ENCODE data around the gene ZYX. TPM values are rescaled to one million over a fixed set of nuclear protein-coding genes. Genes with fewer than 3 reads are reported as not detected.

ZYX gene
- total RNA-seq, result 100 to 1,000 TPM in 2 of 10 donors, 10 to 100 TPM in 8; 48.5 to 148 (median 74.6) TPM
- 100 to 1,000 TPM in 1 of 2 donors, 10 to 100 TPM in 1; 58.9 to 152 TPM for polyA plus RNA-seq
- long read RNA-seq, donor 1, partial matches to known transcripts, result 22 of 38 reads
- long read RNA-seq, donor 1, other reads (novel, unspliced or antisense), result 15 of 38 reads
- long read RNA-seq, donor 2, transcript ZYX-201 (10 exons, 2,493 nt), result major isoform, 5 of 70 reads
- long read RNA-seq, donor 2, partial matches to known transcripts, result 56 of 70 reads
- long read RNA-seq, donor 2, other reads (novel, unspliced or antisense), result 9 of 70 reads
- long read RNA-seq, donor 3, transcript ZYX-201 (10 exons, 2,493 nt), result major isoform, 24 of 243 reads
- long read RNA-seq, donor 3, partial matches to known transcripts, result 195 of 243 reads
- long read RNA-seq, donor 3, other reads (novel, unspliced or antisense), result 24 of 243 reads

DNA sequence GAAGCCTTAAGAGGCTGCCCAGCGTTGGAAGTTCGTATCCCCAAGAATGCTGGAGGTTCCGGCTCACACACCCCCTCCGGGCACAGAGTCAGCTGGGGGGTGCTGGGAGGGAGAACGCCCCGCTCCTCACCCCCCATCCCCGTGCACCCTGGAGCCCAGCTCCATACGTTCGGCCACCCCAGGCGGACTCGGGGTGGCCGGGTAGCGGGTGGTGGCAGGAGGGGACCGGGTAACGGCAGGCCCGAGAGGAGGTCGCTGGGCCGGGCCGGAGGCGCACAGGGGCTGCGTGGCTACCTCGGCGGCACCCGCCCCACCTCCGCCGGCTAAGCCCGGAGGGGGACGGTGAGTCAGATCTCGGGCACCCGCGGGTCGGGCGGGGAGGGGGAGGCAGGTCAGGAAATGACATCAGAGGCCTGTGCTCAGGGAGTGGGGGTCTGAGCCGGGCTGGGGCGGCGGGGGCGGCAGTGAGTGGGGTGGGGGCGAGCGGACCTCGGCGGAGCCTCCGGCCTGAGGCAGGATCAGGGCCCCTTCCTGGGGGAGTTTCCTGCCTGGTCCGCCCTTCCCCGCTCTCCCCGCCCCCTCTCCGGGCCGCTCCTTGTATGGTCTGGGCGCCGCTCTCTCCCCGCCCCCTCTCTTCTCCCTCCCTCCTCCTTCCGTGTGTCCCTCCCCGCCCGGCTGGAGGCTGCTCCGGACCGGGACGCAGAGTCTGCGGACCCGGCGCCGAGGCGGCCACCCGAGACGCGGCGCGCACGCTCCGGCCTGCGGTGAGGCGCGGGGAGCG is at the start of gene ZYX:
Gene ZYX (plus strand): TSS at position 700 of the 781 bp plus-strand sequence. CDS start 227 bp downstream, outside the sequence.
- no peaks in the 10 kb centered on the region for H3K27me3 ChIP-seq
- ATAC-seq (peak; percentile 90 to 97 (median 94)), DNase-seq (peak; percentile 97)
- no peaks in the 10 kb centered on the region for H3K9me3 ChIP-seq
- WGBS, 2 donors, result 0% methylated on average over 60 to 66 of the region's 72 CpGs
- peak within 1 kb of the TSS; percentile 97 to 100 (median 100) for H3K27ac ChIP-seq
- peaks cover 0 to 37% (median 0%) of the 10 kb centered on the region in 9 donors for H3K36me3 ChIP-seq
- peaks cover 8 to 82% (median 51%) of the 10 kb centered on the region in 9 donors for H3K4me1 ChIP-seq
- intact Hi-C loops (cut with DNase I), result loop anchor here in 6 of 10 donors (1.0 to 10.0 kb wide), 6 partner anchors 35 to 119 kb away; partner anchors contain the start of gene GSTK1 (in 2 of the 6)
- H3K4me3 ChIP-seq, result peak within 1 kb of the TSS; percentile 79 to 100 (median 96)
- TF ChIP-seq CTCF (IDR thresholded peaks at IDR 0.05), result no peak

DNA sequence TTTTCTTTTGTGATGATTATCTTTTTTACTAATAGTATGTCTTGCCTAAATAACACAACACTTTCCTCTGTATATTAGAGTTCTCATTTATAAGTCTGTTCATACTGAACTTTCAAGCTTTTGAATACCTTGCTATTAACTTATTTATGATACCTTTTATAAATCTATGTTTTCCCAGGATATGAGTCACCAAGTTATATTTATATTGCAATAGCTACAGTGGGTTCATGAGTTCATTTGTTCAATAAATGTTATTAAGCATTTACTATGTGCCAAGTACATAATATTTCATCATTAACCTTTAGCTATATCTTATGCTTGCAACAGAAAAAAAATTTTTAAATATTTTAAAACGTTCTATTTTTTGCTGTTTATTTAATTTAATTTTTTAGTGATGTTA is 46.9 kb upstream of the ZYX start:
- Histone ChIP-seq H3K4me3 (no peak overlapping the region), H3K27me3 (peaks cover 0 to 16% (median 8%) of the 10 kb centered on the region in 7 donors), H3K36me3 (no peaks in the 10 kb centered on the region), H3K27ac (no peak overlapping the region), H3K9me3 (no peaks in the 10 kb centered on the region), H3K4me1 (peaks cover 0 to 10% (median 0%) of the 10 kb centered on the region in 9 donors)
- ATAC-seq (no peak), DNase-seq (no peak)
- WGBS, 2 donors, result 39 to 49% methylated on average over 1 of the region's 1 CpG
- intact Hi-C loops (cut with DNase I), result no loop called here
- TF ChIP-seq CTCF (IDR thresholded peaks at IDR 0.05), result no peak

DNA sequence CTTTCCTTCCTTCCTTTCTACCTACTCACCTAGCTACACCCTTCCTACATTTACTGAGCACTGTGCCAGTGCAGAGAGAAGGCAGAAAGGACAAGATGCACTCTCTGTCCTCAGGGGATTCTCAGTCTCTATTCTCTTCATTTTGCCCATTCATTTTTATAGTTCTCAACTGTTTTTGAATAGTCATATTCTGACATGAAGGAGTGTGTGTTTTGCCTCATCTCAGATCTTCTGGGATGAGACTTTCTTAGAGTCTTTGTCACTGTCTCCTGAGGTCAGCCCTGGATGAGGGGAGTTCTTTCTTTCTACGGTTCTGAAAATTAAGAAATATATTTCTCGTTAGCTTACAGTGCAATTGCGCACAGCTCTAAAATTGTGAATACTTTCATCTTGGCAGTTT is 43.9 kb upstream of the ZYX start:
- no peaks in the 10 kb centered on the region for H3K9me3 ChIP-seq
- WGBS, 2 donors, result 87 to 91% methylated on average over 3 of the region's 3 CpGs
- ATAC-seq (no peak), DNase-seq (no peak)
- no peak for TF ChIP-seq CTCF (IDR thresholded peaks at IDR 0.05)
- H3K36me3 ChIP-seq, result no peaks in the 10 kb centered on the region
- no peaks in the 10 kb centered on the region for H3K4me1 ChIP-seq
- H3K4me3 ChIP-seq, result no peak overlapping the region
- H3K27ac ChIP-seq, result no peak overlapping the region
- intact Hi-C loops (cut with DNase I), result no loop called here
- peaks cover 0 to 29% (median 12%) of the 10 kb centered on the region in 7 donors for H3K27me3 ChIP-seq

GRCh38 chr7:143341842-143342241 is 39.3 kb upstream of the ZYX start:
- TF ChIP-seq CTCF (IDR thresholded peaks at IDR 0.05), result no peak
- ATAC-seq (no peak), DNase-seq (no peak)
- Histone ChIP-seq H3K27me3 (peaks cover 0 to 68% (median 38%) of the 10 kb centered on the region in 7 donors), H3K9me3 (no peaks in the 10 kb centered on the region), H3K4me3 (no peak overlapping the region), H3K36me3 (no peaks in the 10 kb centered on the region), H3K4me1 (peaks cover 0 to 11% (median 0%) of the 10 kb centered on the region in 9 donors), H3K27ac (no peak overlapping the region)
- 87 to 89% methylated on average over 8 of the region's 8 CpGs for WGBS, 2 donors
- intact Hi-C loops (cut with DNase I), result no loop called here
